ENCODE results near the gene UBL3.

Gene UBL3

DNA sequence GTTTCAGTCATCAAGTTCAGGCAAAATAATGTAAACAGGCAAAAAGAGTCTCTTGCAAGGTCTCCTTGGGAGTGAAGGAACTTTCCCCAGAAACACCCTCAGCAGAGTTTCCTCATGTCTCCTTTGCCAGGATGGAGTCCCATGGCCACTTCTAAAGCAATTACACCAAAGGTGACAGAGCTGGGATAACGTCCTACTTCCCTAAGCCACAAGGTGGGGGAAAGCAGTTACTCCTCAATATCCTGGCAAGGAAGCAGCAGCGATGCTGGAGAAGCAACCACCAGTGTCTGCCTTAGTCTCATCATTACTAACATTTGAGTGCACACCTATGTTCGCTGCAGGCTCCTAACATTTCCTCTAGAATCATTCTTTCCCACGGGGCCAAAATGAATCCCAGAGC is 88.6 kb downstream of the UBL3 start:
- DNase-seq (ENCODE audit: insufficient read length, low spot score) (no peak), FAIRE-seq (no peak)
- TF ChIP-seq, protein P1, sequence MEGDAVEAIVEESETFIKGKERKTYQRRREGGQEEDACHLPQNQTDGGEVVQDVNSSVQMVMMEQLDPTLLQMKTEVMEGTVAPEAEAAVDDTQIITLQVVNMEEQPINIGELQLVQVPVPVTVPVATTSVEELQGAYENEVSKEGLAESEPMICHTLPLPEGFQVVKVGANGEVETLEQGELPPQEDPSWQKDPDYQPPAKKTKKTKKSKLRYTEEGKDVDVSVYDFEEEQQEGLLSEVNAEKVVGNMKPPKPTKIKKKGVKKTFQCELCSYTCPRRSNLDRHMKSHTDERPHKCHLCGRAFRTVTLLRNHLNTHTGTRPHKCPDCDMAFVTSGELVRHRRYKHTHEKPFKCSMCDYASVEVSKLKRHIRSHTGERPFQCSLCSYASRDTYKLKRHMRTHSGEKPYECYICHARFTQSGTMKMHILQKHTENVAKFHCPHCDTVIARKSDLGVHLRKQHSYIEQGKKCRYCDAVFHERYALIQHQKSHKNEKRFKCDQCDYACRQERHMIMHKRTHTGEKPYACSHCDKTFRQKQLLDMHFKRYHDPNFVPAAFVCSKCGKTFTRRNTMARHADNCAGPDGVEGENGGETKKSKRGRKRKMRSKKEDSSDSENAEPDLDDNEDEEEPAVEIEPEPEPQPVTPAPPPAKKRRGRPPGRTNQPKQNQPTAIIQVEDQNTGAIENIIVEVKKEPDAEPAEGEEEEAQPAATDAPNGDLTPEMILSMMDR (IDR thresholded peaks at IDR 0.05; ENCODE audit: insufficient read depth, missing control alignments) = no peak

DNA sequence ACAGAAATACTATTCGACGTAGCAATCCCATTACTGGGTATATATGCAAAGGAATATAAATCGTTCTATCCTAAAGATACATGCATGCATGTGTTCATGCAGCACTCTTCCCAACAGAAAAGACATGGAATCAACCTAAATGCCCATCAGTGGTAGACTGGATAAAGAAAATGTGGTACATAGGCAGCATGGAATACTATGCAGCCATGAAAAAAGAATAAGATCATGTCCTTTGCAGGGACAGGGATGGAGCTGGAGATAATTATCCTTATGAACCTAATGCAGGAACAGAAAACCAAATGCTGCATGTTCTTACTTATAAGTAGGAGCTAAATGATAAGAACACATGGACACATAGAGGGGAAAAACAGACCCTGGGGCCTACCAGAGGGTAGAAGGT is 89.3 kb downstream of the UBL3 start:
- no peak for DNase-seq (ENCODE audit: insufficient read length, low spot score)
- no peak for FAIRE-seq
- TF ChIP-seq, protein P1 (IDR thresholded peaks at IDR 0.05; ENCODE audit: insufficient read depth, missing control alignments) = no peak

DNA sequence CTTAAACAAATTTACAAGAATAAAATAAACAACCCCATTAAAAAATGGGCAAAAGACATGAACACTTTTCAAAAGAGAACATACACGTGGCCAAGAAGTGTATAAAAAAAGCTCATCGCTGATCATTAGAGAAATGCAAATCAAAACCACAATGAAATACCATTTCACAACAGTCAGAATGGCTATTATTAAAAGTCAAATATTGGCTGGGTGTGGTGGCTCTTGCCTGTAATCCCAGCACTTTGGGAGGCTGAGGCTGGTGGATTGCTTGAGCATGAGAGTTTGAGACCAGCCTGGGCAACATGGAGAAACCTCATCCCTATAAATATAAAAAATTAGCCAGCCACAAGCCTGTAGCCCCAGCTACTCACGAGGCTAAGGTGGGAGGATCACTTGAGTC is 89.9 kb downstream of the UBL3 start:
- DNase-seq (ENCODE audit: insufficient read length, low spot score) (no peak), FAIRE-seq (no peak)
- TF ChIP-seq, protein P1 (IDR thresholded peaks at IDR 0.05; ENCODE audit: insufficient read depth, missing control alignments) = no peak

DNA sequence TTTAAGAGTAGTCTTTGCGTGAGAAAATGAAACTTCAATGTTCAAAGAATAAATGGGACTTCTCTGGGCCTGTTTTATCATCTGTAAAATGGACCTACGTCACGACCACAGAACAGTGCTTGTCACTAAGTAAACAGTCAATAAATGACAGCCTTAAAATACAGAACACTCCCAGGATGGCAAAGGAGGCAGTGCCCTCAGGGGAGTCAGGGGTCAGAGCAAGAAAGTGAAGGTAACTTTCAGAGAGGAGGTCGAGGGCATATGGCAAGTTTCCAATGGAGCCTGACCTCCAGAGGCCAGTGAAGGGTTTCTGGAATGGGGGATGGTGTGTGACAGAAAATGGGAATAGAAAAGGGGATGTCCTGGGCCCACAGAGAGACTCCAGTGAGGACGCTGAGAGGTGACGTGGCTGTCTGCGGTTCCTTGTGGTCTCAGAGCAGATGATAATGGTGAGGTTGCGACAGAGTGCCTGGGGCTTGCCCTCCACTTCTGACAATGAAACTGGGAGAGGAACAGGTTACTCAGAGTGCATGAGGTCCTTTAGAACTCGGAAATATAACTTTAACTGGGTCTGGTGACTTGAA is 91.8 kb downstream of the UBL3 start:
- no peak for DNase-seq (ENCODE audit: insufficient read length, low spot score)
- FAIRE-seq = no peak
- TF ChIP-seq, protein P1 (IDR thresholded peaks at IDR 0.05; ENCODE audit: insufficient read depth, missing control alignments) = no peak

DNA sequence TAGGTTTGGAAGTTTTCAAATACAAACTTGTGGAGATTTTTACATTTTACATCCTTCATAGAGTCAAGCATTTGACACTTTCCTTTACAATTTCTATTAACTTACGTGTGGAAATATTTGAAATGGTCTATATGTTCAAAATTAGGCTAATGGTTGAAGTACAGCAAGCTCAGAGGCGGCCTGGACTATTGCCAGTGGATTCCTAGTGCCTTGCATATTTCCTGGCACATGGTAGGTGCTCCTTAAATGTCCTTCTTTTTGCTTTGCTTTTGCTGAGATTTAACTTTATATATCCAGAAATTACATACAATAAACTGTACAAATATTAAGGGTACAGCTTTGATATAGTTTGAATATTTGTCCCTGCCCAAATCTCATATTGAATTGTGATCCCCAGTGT is 93.9 kb downstream of the UBL3 start:
- FAIRE-seq (no peak), DNase-seq (ENCODE audit: insufficient read length, low spot score) (no peak)
- TF ChIP-seq, protein P1 (IDR thresholded peaks at IDR 0.05; ENCODE audit: insufficient read depth, missing control alignments) = no peak

DNA sequence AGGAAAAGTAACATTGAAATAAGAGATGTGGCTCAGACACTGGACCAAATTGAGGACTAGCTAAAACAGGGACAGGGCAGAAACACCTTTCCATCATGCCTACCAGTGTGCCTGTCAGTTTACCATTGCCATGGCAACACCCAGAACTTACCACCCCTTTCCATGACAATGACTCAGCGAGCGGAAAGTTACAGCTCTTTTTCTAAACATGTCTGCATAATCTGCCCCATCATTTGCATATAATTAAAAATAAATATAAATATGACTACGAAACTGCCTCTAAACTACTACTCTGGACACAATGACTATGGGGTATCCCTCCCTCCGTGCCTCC is 96.0 kb downstream of the UBL3 start:
- no peak for DNase-seq (ENCODE audit: insufficient read length, low spot score)
- TF ChIP-seq, protein P1 (IDR thresholded peaks at IDR 0.05; ENCODE audit: insufficient read depth, missing control alignments) = no peak
- FAIRE-seq = no peak

DNA sequence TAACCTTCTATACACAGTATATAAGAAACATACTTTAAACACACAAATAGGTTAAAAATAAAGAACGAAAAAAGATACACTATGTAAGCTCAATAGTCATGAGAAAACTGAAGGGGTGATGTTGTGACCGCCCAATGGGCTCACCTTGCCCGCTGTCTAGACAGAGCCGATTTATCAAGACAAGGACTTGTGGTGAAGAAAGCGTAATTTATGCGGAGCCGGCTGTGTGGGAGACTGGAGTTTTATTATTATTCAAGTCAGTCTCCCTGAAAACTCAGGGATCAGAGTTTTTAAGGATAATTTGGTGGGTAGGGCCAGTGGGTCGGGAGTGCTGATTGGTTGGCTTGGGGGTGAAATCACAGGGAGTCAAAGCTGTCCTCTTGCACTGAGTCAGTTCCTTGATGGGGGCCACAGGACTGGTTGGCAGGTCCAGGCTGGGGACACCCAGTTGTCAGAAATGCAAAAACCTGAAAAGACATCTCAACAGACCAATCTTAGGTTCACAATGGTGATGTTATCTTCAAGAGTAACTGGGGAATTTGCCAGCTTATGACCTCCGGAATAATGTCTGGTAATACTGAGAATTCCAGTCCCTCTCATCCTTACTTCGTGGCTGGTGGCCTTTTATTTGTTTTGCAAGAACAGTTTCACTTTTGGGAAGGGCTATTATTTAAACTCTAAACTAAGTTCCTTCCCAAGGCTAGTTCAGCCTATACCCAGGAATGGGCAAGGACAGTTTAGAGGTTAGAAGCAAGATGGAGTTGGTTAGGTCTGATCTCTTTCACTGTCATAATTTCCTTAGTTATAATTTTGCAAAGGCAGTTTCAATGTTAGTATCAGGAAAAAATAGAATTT is 96.6 kb downstream of the UBL3 start:
- DNase-seq (ENCODE audit: insufficient read length, low spot score) (no peak), FAIRE-seq (no peak)
- TF ChIP-seq, protein P1 (IDR thresholded peaks at IDR 0.05; ENCODE audit: insufficient read depth, missing control alignments) = no peak

Data from D721Med (cell line).